Epithelial cell of proximal tubule (primary cell): ENCODE data around the gene PRDM16. TPM values are rescaled to one million over a fixed set of nuclear protein-coding genes. Genes with fewer than 3 reads are reported as not detected.

Source experiments
- DNase-seq: peaks from one replicate; pipeline ENCODE4 v3.0.0-alpha.2; 2011; ENCODE audit warnings: low read depth
- H3K4me3 ChIP-seq: 2 replicates; pipeline ENCODE4 v1.5.1; 2011; ENCODE audit warnings: low read depth, mild to moderate bottlenecking, low read length
- CTCF ChIP-seq: conservative IDR thresholded peaks from 2 replicates; pipeline ENCODE4 v1.5.1; 2012; ENCODE audit warnings: low read depth, mild to moderate bottlenecking, low read length
- total RNA-seq: library from RNA; depleted of rRNA; stranded (reverse); fragments of >200 nt; gene quantifications from 2 replicates; pipeline ENCODE4 v1.2.3, GENCODE V29; 2015

PRDM16 gene
- total RNA-seq, 1 donor from 2014 or later, result 0.06 TPM

GRCh38 chr1:3074297-3074741, 5.3 kb downstream of the PRDM16 start:
- H3K4me3 ChIP-seq, result no peak overlapping the region

DNA sequence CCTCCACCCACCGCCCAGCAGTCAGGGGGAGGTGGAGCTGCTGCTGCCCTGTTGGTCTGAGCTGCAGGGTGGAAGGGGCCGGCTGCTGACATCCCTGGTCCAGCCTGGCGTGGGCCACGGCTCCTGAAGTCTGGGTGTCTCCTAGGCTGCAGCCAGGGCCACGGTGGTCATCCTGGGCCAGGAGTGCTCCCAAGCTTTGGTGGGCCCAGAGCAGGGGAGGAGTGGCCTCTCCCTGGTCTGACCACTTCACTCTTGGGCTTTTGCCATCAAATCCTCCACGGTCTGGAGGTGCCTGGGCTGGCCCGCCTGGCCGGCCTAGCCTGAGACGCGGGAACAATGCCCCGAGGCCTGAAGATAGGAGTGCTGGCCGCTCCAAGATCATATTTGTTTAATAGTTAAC, 5.8 kb downstream of the PRDM16 start:
- H3K4me3 ChIP-seq, result no peak overlapping the region
- TF ChIP-seq CTCF, result no peak
- no peak for DNase-seq

More at GRCh38 chr1:3074297-3074741, 5.3 kb downstream of the PRDM16 start:
- DNase-seq, result no peak
- no peak for TF ChIP-seq CTCF

GRCh38 chr1:3075666-3076362, 6.8 kb downstream of the PRDM16 start:
- no peak for TF ChIP-seq CTCF
- no peak for DNase-seq
- no peak overlapping the region for H3K4me3 ChIP-seq

GRCh38 chr1:3076363-3076740, 7.3 kb downstream of the PRDM16 start:
- TF ChIP-seq CTCF, result no peak
- H3K4me3 ChIP-seq, result no peak overlapping the region
- no peak for DNase-seq

DNA sequence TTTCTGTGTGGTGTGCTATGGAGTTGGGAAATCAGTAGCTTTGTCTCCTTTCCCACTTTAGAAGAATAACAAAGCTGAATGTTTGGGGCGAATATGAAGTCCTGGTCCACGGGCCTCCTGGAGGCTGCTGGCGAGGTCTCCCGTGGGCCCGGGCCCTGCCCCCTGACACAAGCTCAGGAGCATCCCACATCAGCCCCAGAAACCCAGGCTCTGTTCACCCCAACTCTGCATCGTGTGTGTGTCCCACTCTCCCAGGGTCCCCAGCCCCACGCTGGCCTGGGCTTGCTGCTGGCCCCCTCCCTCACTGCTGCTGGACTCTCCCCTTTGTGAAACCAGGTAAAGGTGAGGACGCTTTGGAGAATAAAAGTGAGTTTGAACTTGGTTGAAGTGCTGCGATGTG, 8.1 kb downstream of the PRDM16 start:
- no peak for TF ChIP-seq CTCF
- no peak for DNase-seq

GRCh38 chr1:3077561-3077960, 8.6 kb downstream of the PRDM16 start:
- TF ChIP-seq CTCF, result no peak
- H3K4me3 ChIP-seq, result no peak overlapping the region
- DNase-seq, result no peak

More for the DNA sequence above, 8.1 kb downstream of the PRDM16 start:
- H3K4me3 ChIP-seq, result no peak overlapping the region

GRCh38 chr1:3078430-3078861, 9.4 kb downstream of the PRDM16 start:
- TF ChIP-seq CTCF, result no peak
- no peak overlapping the region for H3K4me3 ChIP-seq
- no peak for DNase-seq
